H1 (cell line): ENCODE results near the gene EFEMP1. TPM values are rescaled to one million over a fixed set of nuclear protein-coding genes. Genes with fewer than 3 reads are reported as not detected.

Source experiments
- CTBP2 ChIP-seq: IDR thresholded peaks from 2 replicates; pipeline ENCODE4 v1.7.0; 2011; ENCODE audit warnings: borderline replicate concordance, mild to moderate bottlenecking, moderate library complexity, mixed read lengths, low read length; ENCODE audit not compliant: insufficient read depth, insufficient read length
- EGR1 ChIP-seq: IDR thresholded peaks from 2 replicates; pipeline ENCODE4 v1.6.1; 2011; ENCODE audit warnings: low read depth, low read length, borderline replicate concordance
- EZH2 ChIP-seq: fragments of 200-600 bp; sonication (generic); IDR thresholded peaks from 2 replicates; pipeline ENCODE4 v1.7.1; 2012; ENCODE audit warnings: low read depth, mild to moderate bottlenecking, moderate library complexity, low read length, inconsistent platforms; ENCODE audit not compliant: severe bottlenecking
- GTF2F1 ChIP-seq: IDR thresholded peaks from 2 replicates; pipeline ENCODE4 v1.6.1; 2012; ENCODE audit warnings: low read depth, low read length, improper control_type of control experiment, borderline replicate concordance
- NRF1 ChIP-seq: IDR thresholded peaks from 2 replicates; pipeline ENCODE4 v1.6.1; 2011; ENCODE audit warnings: mild to moderate bottlenecking, low read depth, low read length, improper control_type of control experiment
- RBBP5 ChIP-seq: IDR thresholded peaks from 2 replicates; pipeline ENCODE4 v1.7.1; 2012; ENCODE audit warnings: low read depth, mild to moderate bottlenecking, inconsistent platforms, low read length, moderate library complexity, borderline replicate concordance
- TAF1 ChIP-seq: IDR thresholded peaks from 2 replicates; pipeline ENCODE4 v1.6.1; 2011; ENCODE audit warnings: mild to moderate bottlenecking, low read depth, low read length
- polyA plus RNA-seq, 7 experiments: library from polyadenylated mRNA; depleted of rRNA in 3 of 7; stranded (reverse) in 5 of 7; unstranded in 2 of 7; fragments of >200 nt in 5 of 7; fragments of 200-250 nt in 2 of 7; gene quantifications; 1 replicate in 5 of 7; 2 replicates in 1 of 7; 4 replicates in 1 of 7; pipeline versions ENCODE4 v1.2.1 to v1.2.3, GENCODE V29; 2011 to 2013; ENCODE audit warnings: missing spikeins in 2 of 7, mixed read lengths in 2 of 7
- total RNA-seq: library from RNA; stranded (reverse); fragmentation: NEBNext Ultra II Directional; extraction: Animal tissue kit (Norgen Biotek cat#: 25700); gene quantifications from 2 replicates; pipeline ENCODE4 v1.2.1, GENCODE V29; 2021

The EFEMP1 gene
- total and polyA plus RNA-seq, 2 of the 8 experiments (the other 6 are each of a cell fraction or from before 2014, with no cell fraction given) = 15.5 to 19.7 TPM

DNA sequence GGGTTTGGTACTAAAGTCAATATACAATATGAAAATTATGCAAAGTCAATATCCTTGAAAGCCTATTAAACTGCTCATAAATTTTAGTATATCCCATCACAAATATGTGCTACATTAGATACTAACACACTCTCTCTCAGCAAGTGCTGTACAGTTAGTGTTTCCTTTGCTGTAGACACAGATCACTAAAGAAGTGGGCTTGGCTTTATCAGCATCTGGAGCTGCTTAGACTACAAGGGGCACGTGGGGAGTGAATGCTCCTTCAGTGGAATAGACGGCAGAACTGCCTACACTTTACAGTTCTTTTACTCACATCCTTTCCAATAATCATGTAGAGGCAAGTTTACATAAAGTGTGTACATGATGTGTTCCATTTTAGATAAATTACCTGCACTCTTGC, 26.0 kb upstream of the EFEMP1 start (continued):
- TF ChIP-seq NRF1 (no peak), GTF2F1 (no peak), TAF1 (no peak), EGR1 (no peak), EZH2 (no peak), CTBP2 (no peak), RBBP5 (no peak)
